Naive thymus-derived CD4-positive, alpha-beta T cell (primary cell): Measurements from ENCODE around the gene TMEM30B. TPM values are rescaled to one million over a fixed set of nuclear protein-coding genes. Genes with fewer than 3 reads are reported as not detected.

Experiments
- ATAC-seq: fragments of 150-1000 bp; cut with Tn5 transposase; 2 replicates; pipeline ENCODE4 v1.10.0; 2021; ENCODE audit warnings: mild to moderate bottlenecking, moderate library complexity
- CTCF ChIA-PET: fragments of 350-600 bp; sonication (Branson Sonifier 250); formaldehyde crosslinking; loops from one replicate; lab custom pipeline; 2021; ENCODE audit warnings: antibody characterized with exemption; lab: Charles Lee
- POLR2A ChIA-PET: fragments of 350-600 bp; sonication (Branson Sonifier 250); formaldehyde crosslinking; loops from one replicate; lab custom pipeline; 2021; ENCODE audit warnings: antibody characterized with exemption, inconsistent platforms; lab: Charles Lee
- DNase-seq, 9 donors: peaks; one replicate each; pipeline versions ENCODE4 v3.0.0 to v3.0.0-alpha.2; 2020 to 2022; ENCODE audit warnings: mixed read lengths in 1 of 9
- H3K27ac ChIP-seq: one replicate; pipeline ENCODE4 v1.7.0; 2013; ENCODE audit warnings: mild to moderate bottlenecking, low read depth, low read length, moderate library complexity
- H3K27me3 ChIP-seq, 2 donors: one replicate each; pipeline ENCODE4 v1.7.0; 2013; ENCODE audit warnings: low read length in 2 of 2, mild to moderate bottlenecking in 2 of 2, moderate library complexity in 2 of 2; ENCODE audit not compliant: control insufficient read depth in 2 of 2, insufficient read depth in 2 of 2
- H3K36me3 ChIP-seq, 3 experiments: 1 replicate in 2 of 3; 2 replicates in 1 of 3; pipeline ENCODE4 v1.7.0; 2013; ENCODE audit warnings: low read length in 3 of 3, mild to moderate bottlenecking in 3 of 3, moderate library complexity in 1 of 3; ENCODE audit not compliant: insufficient read depth in 3 of 3, control insufficient read depth in 2 of 3
- H3K4me1 ChIP-seq, 2 donors: one replicate each; pipeline ENCODE4 v1.7.0; 2013; ENCODE audit warnings: low read length in 2 of 2, mild to moderate bottlenecking in 2 of 2, moderate library complexity in 1 of 2; ENCODE audit not compliant: control insufficient read depth in 2 of 2, insufficient read depth in 2 of 2
- H3K4me3 ChIP-seq: 2 replicates; pipeline ENCODE4 v1.7.0; 2013; ENCODE audit warnings: mild to moderate bottlenecking, low read length
- H3K9me3 ChIP-seq, 3 experiments: 1 replicate in 2 of 3; 2 replicates in 1 of 3; pipeline ENCODE4 v1.7.0; 2013; ENCODE audit warnings: low read length in 3 of 3; ENCODE audit not compliant: control insufficient read depth in 2 of 3
- H3K27ac Mint-ChIP-seq, 9 donors: one replicate each; pipeline ENCODE4 v1.8.0; 2020 to 2022; ENCODE audit warnings: mixed read lengths in 9 of 9, mild to moderate bottlenecking in 8 of 9, moderate library complexity in 5 of 9, inconsistent platforms in 2 of 9
- H3K27me3 Mint-ChIP-seq, 5 donors: one replicate each; pipeline ENCODE4 v1.8.0; 2021 to 2022; ENCODE audit warnings: mixed read lengths in 5 of 5, mild to moderate bottlenecking in 1 of 5
- H3K36me3 Mint-ChIP-seq, 5 donors: one replicate each; pipeline ENCODE4 v1.8.0; 2020 to 2022; ENCODE audit warnings: mixed read lengths in 5 of 5, mild to moderate bottlenecking in 3 of 5, inconsistent platforms in 1 of 5
- H3K4me1 Mint-ChIP-seq, 7 donors: one replicate each; pipeline ENCODE4 v1.8.0; 2020 to 2022; ENCODE audit warnings: mixed read lengths in 7 of 7, mild to moderate bottlenecking in 3 of 7, inconsistent platforms in 1 of 7
- H3K4me3 Mint-ChIP-seq, 10 donors: one replicate each; pipeline ENCODE4 v1.8.0; 2020 to 2022; ENCODE audit warnings: mild to moderate bottlenecking in 10 of 10, mixed read lengths in 10 of 10, moderate library complexity in 6 of 10, inconsistent platforms in 2 of 10
- H3K9me3 Mint-ChIP-seq, 11 donors: one replicate each; pipeline ENCODE4 v1.8.0; 2020 to 2022; ENCODE audit warnings: mixed read lengths in 11 of 11, mild to moderate bottlenecking in 4 of 11, inconsistent platforms in 1 of 11, moderate library complexity in 1 of 11
- intact Hi-C, 2 donors: fragments of 100-400 bp; cut with micrococcal nuclease; formaldehyde crosslinking; loops; one replicate each; pipeline ENCODE4 v1.15.1; 2023
- polyA plus RNA-seq, 2 donors: library from polyadenylated mRNA; unstranded; fragments of 300-500 nt; fragmentation: Illumina TruSeq; gene quantifications; one replicate each; pipeline ENCODE4 v1.2.3, GENCODE V29; 2021
- total RNA-seq, 6 experiments: library from RNA in 5 of 6; stranded (reverse) in 5 of 6; gene quantifications; 1 replicate in 5 of 6; 2 replicates in 1 of 6; pipeline ENCODE4 v1.2.3 and lab custom pipeline; 2021 to 2026

Gene TMEM30B
- total and polyA plus RNA-seq, 7 experiments from 2014 or later: 0.17 to 11.2 (median 5.6) TPM

- Histone ChIP-seq H3K27me3 (no peaks in the 10 kb centered on the region), H3K36me3 (no peaks in the 10 kb centered on the region), H3K4me1 (no peaks in the 10 kb centered on the region), H3K9me3 (peaks cover 0 to 8% (median 0%) of the 10 kb centered on the region in 3 experiments), H3K4me3 (no peak overlapping the region), H3K27ac (no peak overlapping the region)
- CTCF ChIA-PET: no interaction called here
- Mint-ChIP-seq H3K27me3 (peaks cover 5 to 36% (median 29%) of the 10 kb centered on the region in 5 donors), H3K4me1 (no peaks in the 10 kb centered on the region), H3K36me3 (peaks cover 0 to 17% (median 7%) of the 10 kb centered on the region in 5 donors), H3K4me3 (no peak overlapping the region), H3K9me3 (peaks cover 8 to 35% (median 18%) of the 10 kb centered on the region in 11 donors), H3K27ac (no peak overlapping the region)
- no peak for DNase-seq
- intact Hi-C loops: no loop called here
- no peak for ATAC-seq
- POLR2A ChIA-PET: no interaction called here
These were observed 42.4 kb downstream of the TMEM30B start for GRCh38 chr14:61238611-61239245.

GRCh38 chr14:61234215-61234916 lies 46.8 kb downstream of the TMEM30B start:
- ATAC-seq: no peak
- ChIA-PET CTCF (no interaction called here), POLR2A (no interaction called here)
- no peak overlapping the region for H3K4me3 ChIP-seq
- no peak for DNase-seq
- H3K27me3 Mint-ChIP-seq: peaks cover 10 to 39% (median 28%) of the 10 kb centered on the region in 5 donors
- no peak overlapping the region for H3K27ac ChIP-seq
- H3K36me3 ChIP-seq: no peaks in the 10 kb centered on the region
- intact Hi-C loops: no loop called here
- H3K4me3 Mint-ChIP-seq: no peak overlapping the region
- H3K9me3 Mint-ChIP-seq: peaks cover 0 to 7% (median 0%) of the 10 kb centered on the region in 11 donors
- no peaks in the 10 kb centered on the region for H3K4me1 ChIP-seq
- no peaks in the 10 kb centered on the region for H3K27me3 ChIP-seq
- H3K9me3 ChIP-seq: no peaks in the 10 kb centered on the region
- no peak overlapping the region for H3K27ac Mint-ChIP-seq
- H3K36me3 Mint-ChIP-seq: no peaks in the 10 kb centered on the region
- peaks cover 0 to 3% (median 0%) of the 10 kb centered on the region in 7 donors for H3K4me1 Mint-ChIP-seq

GRCh38 chr14:61233436-61233956 lies 47.6 kb downstream of the TMEM30B start:
- no peak overlapping the region for H3K27ac Mint-ChIP-seq
- H3K4me3 ChIP-seq: no peak overlapping the region
- no peak overlapping the region for H3K4me3 Mint-ChIP-seq
- H3K27me3 Mint-ChIP-seq: peaks cover 12 to 37% (median 28%) of the 10 kb centered on the region in 5 donors
- no peaks in the 10 kb centered on the region for H3K27me3 ChIP-seq
- H3K36me3 Mint-ChIP-seq: no peaks in the 10 kb centered on the region
- intact Hi-C loops: no loop called here
- ATAC-seq (no peak), DNase-seq (no peak)
- H3K4me1 ChIP-seq: no peaks in the 10 kb centered on the region
- H3K9me3 Mint-ChIP-seq: no peaks in the 10 kb centered on the region
- peaks cover 0 to 3% (median 0%) of the 10 kb centered on the region in 7 donors for H3K4me1 Mint-ChIP-seq
- H3K27ac ChIP-seq: no peak overlapping the region
- H3K36me3 ChIP-seq: no peaks in the 10 kb centered on the region
- ChIA-PET POLR2A (no interaction called here), CTCF (no interaction called here)
- H3K9me3 ChIP-seq: no peaks in the 10 kb centered on the region

- DNase-seq (no peak), ATAC-seq (no peak)
- no peaks in the 10 kb centered on the region for H3K9me3 ChIP-seq
- Mint-ChIP-seq H3K4me3 (no peak overlapping the region), H3K36me3 (no peaks in the 10 kb centered on the region), H3K27ac (no peak overlapping the region), H3K9me3 (no peaks in the 10 kb centered on the region), H3K4me1 (peaks cover 0 to 3% (median 0%) of the 10 kb centered on the region in 7 donors), H3K27me3 (peaks cover 9 to 34% (median 28%) of the 10 kb centered on the region in 5 donors)
- no peak overlapping the region for H3K4me3 ChIP-seq
- CTCF ChIA-PET: interaction anchor here (0.6 kb wide), 1 partner anchor 1616 kb away, joined by 3 read pairs; no protein-coding TSS in a partner anchor
- POLR2A ChIA-PET: no interaction called here
- H3K27ac ChIP-seq: no peak overlapping the region
- H3K4me1 ChIP-seq: no peaks in the 10 kb centered on the region
- no peaks in the 10 kb centered on the region for H3K27me3 ChIP-seq
- intact Hi-C loops: no loop called here
- no peaks in the 10 kb centered on the region for H3K36me3 ChIP-seq
These were observed 49.3 kb downstream of the TMEM30B start for GRCh38 chr14:61231810-61232209.

GRCh38 chr14:61229981-61230380 lies 51.2 kb downstream of the TMEM30B start:
- POLR2A ChIA-PET: no interaction called here
- ATAC-seq (no peak), DNase-seq (no peak)
- H3K27ac Mint-ChIP-seq: no peak overlapping the region
- H3K4me3 Mint-ChIP-seq: no peak overlapping the region
- H3K9me3 ChIP-seq: no peaks in the 10 kb centered on the region
- H3K9me3 Mint-ChIP-seq: no peaks in the 10 kb centered on the region
- H3K4me1 ChIP-seq: no peaks in the 10 kb centered on the region
- no peaks in the 10 kb centered on the region for H3K36me3 Mint-ChIP-seq
- H3K4me3 ChIP-seq: no peak overlapping the region
- no peaks in the 10 kb centered on the region for H3K36me3 ChIP-seq
- H3K27ac ChIP-seq: no peak overlapping the region
- intact Hi-C loops: no loop called here
- peaks cover 0 to 6% (median 0%) of the 10 kb centered on the region in 7 donors for H3K4me1 Mint-ChIP-seq
- CTCF ChIA-PET: no interaction called here
- H3K27me3 Mint-ChIP-seq: peaks cover 9 to 31% (median 24%) of the 10 kb centered on the region in 5 donors
- H3K27me3 ChIP-seq: no peaks in the 10 kb centered on the region

- peaks cover 0 to 6% (median 0%) of the 10 kb centered on the region in 7 donors for H3K4me1 Mint-ChIP-seq
- Histone ChIP-seq H3K36me3 (no peaks in the 10 kb centered on the region), H3K27ac (no peak overlapping the region), H3K27me3 (no peaks in the 10 kb centered on the region), H3K9me3 (no peaks in the 10 kb centered on the region), H3K4me1 (no peaks in the 10 kb centered on the region), H3K4me3 (no peak overlapping the region)
- peaks cover 9 to 32% (median 24%) of the 10 kb centered on the region in 5 donors for H3K27me3 Mint-ChIP-seq
- intact Hi-C loops: no loop called here
- H3K4me3 Mint-ChIP-seq: no peak overlapping the region
- ChIA-PET CTCF (no interaction called here), POLR2A (no interaction called here)
- DNase-seq: no peak
- no peaks in the 10 kb centered on the region for H3K36me3 Mint-ChIP-seq
- no peak for ATAC-seq
- H3K27ac Mint-ChIP-seq: no peak overlapping the region
- no peaks in the 10 kb centered on the region for H3K9me3 Mint-ChIP-seq
These were observed 51.7 kb downstream of the TMEM30B start for GRCh38 chr14:61229475-61229888.
